WTC11 (cell line): ENCODE measurements around the gene SUSD6.

Experiments used
- ATF2 ChIP-seq: sonication (generic); formaldehyde crosslinking; IDR thresholded peaks from 2 replicates; pipeline ENCODE4 v1.8.1; 2022; ENCODE audit warnings: low read depth, missing genetic modification reagents, borderline replicate concordance
- ATF3 ChIP-seq: sonication (generic); formaldehyde crosslinking; conservative IDR thresholded peaks from 2 replicates; pipeline ENCODE4 v1.8.1; 2022; ENCODE audit warnings: mild to moderate bottlenecking, missing genetic modification reagents
- CREB1 ChIP-seq: sonication (generic); formaldehyde crosslinking; IDR thresholded peaks from 2 replicates; pipeline ENCODE4 v1.8.0; 2023; ENCODE audit warnings: mild to moderate bottlenecking, missing genetic modification reagents
- CTCF ChIP-seq: fragments of 200-600 bp; IDR thresholded peaks from 2 replicates; pipeline ENCODE4 v1.8.0; 2022; ENCODE audit warnings: antibody characterized with exemption
- HMGXB4 ChIP-seq: sonication (generic); formaldehyde crosslinking; IDR thresholded peaks from 2 replicates; pipeline ENCODE4 v1.8.1; 2023; ENCODE audit warnings: mild to moderate bottlenecking, moderate library complexity, missing genetic modification reagents
- SMAD3 ChIP-seq: sonication (generic); formaldehyde crosslinking; IDR thresholded peaks from 2 replicates; pipeline ENCODE4 v1.8.0; 2022; ENCODE audit warnings: missing genetic modification reagents, mild to moderate bottlenecking, borderline replicate concordance
- TEAD4 ChIP-seq: sonication (generic); formaldehyde crosslinking; IDR thresholded peaks from 2 replicates; pipeline ENCODE4 v1.8.0; 2022; ENCODE audit warnings: mild to moderate bottlenecking, missing genetic modification reagents
- ZNF232 ChIP-seq: sonication (generic); formaldehyde crosslinking; IDR thresholded peaks from 2 replicates; pipeline ENCODE4 v1.8.0; 2022; ENCODE audit warnings: mild to moderate bottlenecking, missing genetic modification reagents
- TF ChIP-seq, protein P1 (sequence below): sonication (generic); formaldehyde crosslinking; IDR thresholded peaks from 2 replicates; pipeline ENCODE4 v1.8.1; 2023; ENCODE audit warnings: mild to moderate bottlenecking, missing genetic modification reagents, moderate library complexity

GRCh38 chr14:69581316-69581935, 30.0 kb upstream of the SUSD6 start:
- TF ChIP-seq CTCF (no peak), TEAD4 (no peak), HMGXB4 (CRISPR knock-in tag) (no peak), ZNF232 (CRISPR knock-in tag) (no peak), SMAD3 (CRISPR knock-in tag) (no peak), CREB1 (CRISPR knock-in tag) (no peak), ATF2 (no peak), ATF3 (CRISPR knock-in tag) (no peak)
- TF ChIP-seq, protein P1, sequence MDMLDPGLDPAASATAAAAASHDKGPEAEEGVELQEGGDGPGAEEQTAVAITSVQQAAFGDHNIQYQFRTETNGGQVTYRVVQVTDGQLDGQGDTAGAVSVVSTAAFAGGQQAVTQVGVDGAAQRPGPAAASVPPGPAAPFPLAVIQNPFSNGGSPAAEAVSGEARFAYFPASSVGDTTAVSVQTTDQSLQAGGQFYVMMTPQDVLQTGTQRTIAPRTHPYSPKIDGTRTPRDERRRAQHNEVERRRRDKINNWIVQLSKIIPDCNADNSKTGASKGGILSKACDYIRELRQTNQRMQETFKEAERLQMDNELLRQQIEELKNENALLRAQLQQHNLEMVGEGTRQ (CRISPR knock-in tag): no peak
